ENCODE results near the gene IZUMO4.

The IZUMO4 gene

GRCh38 chr19:2112516-2113320 lies 16.0 kb downstream of the IZUMO4 start:
- Histone ChIP-seq H3K27ac (ENCODE audit: low read length) (no peak overlapping the region), H3K36me3 (ENCODE audit: control insufficient read depth in 2 of 2, insufficient read depth in 2 of 2, low read length in 2 of 2) (peaks cover 73 to 83% of the 10 kb centered on the region in 2 donors)

GRCh38 chr19:2113439-2114211 lies 16.9 kb downstream of the IZUMO4 start:
- Histone ChIP-seq H3K9me3 (ENCODE audit: control insufficient read depth in 2 of 2, low read length in 2 of 2) (no peaks in the 10 kb centered on the region), H3K27me3 (ENCODE audit: control insufficient read depth in 1 of 2, insufficient read depth in 2 of 2, low read length in 2 of 2) (no peaks in the 10 kb centered on the region), H3K4me1 (ENCODE audit: control insufficient read depth, insufficient read depth, low read length) (no peaks in the 10 kb centered on the region), H3K4me3 (ENCODE audit: low read length in 2 of 2) (no peak overlapping the region), H3K36me3 (ENCODE audit: control insufficient read depth in 2 of 2, insufficient read depth in 2 of 2, low read length in 2 of 2) (peaks cover 75 to 85% of the 10 kb centered on the region in 2 donors), H3K27ac (ENCODE audit: low read length) (no peak overlapping the region), H3K9ac (ENCODE audit: low read length in 2 of 2) (no peak overlapping the region)

More at GRCh38 chr19:2112516-2113320, 16.0 kb downstream of the IZUMO4 start:
- no peak overlapping the region for H3K9ac ChIP-seq (ENCODE audit: low read length in 2 of 2)
- H3K4me1 ChIP-seq (ENCODE audit: control insufficient read depth, insufficient read depth, low read length): no peaks in the 10 kb centered on the region
- H3K9me3 ChIP-seq (ENCODE audit: control insufficient read depth in 2 of 2, low read length in 2 of 2): no peaks in the 10 kb centered on the region
- H3K27me3 ChIP-seq (ENCODE audit: control insufficient read depth in 1 of 2, insufficient read depth in 2 of 2, low read length in 2 of 2): no peaks in the 10 kb centered on the region
- H3K4me3 ChIP-seq (ENCODE audit: low read length in 2 of 2): no peak overlapping the region

GRCh38 chr19:2114218-2114617 lies 17.5 kb downstream of the IZUMO4 start:
- Histone ChIP-seq H3K9ac (ENCODE audit: low read length in 2 of 2) (no peak overlapping the region), H3K36me3 (ENCODE audit: control insufficient read depth in 2 of 2, insufficient read depth in 2 of 2, low read length in 2 of 2) (peaks cover 70 to 83% of the 10 kb centered on the region in 2 donors), H3K4me1 (ENCODE audit: control insufficient read depth, insufficient read depth, low read length) (no peaks in the 10 kb centered on the region), H3K4me3 (ENCODE audit: low read length in 2 of 2) (no peak overlapping the region), H3K9me3 (ENCODE audit: control insufficient read depth in 2 of 2, low read length in 2 of 2) (no peaks in the 10 kb centered on the region), H3K27ac (ENCODE audit: low read length) (no peak overlapping the region), H3K27me3 (ENCODE audit: control insufficient read depth in 1 of 2, insufficient read depth in 2 of 2, low read length in 2 of 2) (no peaks in the 10 kb centered on the region)

GRCh38 chr19:2114821-2115220 lies 18.1 kb downstream of the IZUMO4 start:
- no peaks in the 10 kb centered on the region for H3K9me3 ChIP-seq (ENCODE audit: control insufficient read depth in 2 of 2, low read length in 2 of 2)
- H3K27me3 ChIP-seq (ENCODE audit: control insufficient read depth in 1 of 2, insufficient read depth in 2 of 2, low read length in 2 of 2): no peaks in the 10 kb centered on the region
- H3K27ac ChIP-seq (ENCODE audit: low read length): no peak overlapping the region
- H3K36me3 ChIP-seq (ENCODE audit: control insufficient read depth in 2 of 2, insufficient read depth in 2 of 2, low read length in 2 of 2): peaks cover 66 to 79% of the 10 kb centered on the region in 2 donors
- H3K9ac ChIP-seq (ENCODE audit: low read length in 2 of 2): no peak overlapping the region
- no peak overlapping the region for H3K4me3 ChIP-seq (ENCODE audit: low read length in 2 of 2)
- no peaks in the 10 kb centered on the region for H3K4me1 ChIP-seq (ENCODE audit: control insufficient read depth, insufficient read depth, low read length)

GRCh38 chr19:2115324-2115723 lies 18.6 kb downstream of the IZUMO4 start:
- Histone ChIP-seq H3K27ac (ENCODE audit: low read length) (no peak overlapping the region), H3K4me1 (ENCODE audit: control insufficient read depth, insufficient read depth, low read length) (no peaks in the 10 kb centered on the region), H3K9me3 (ENCODE audit: control insufficient read depth in 2 of 2, low read length in 2 of 2) (no peaks in the 10 kb centered on the region), H3K9ac (ENCODE audit: low read length in 2 of 2) (no peak overlapping the region), H3K36me3 (ENCODE audit: control insufficient read depth in 2 of 2, insufficient read depth in 2 of 2, low read length in 2 of 2) (peaks cover 63 to 78% of the 10 kb centered on the region in 2 donors), H3K4me3 (ENCODE audit: low read length in 2 of 2) (no peak overlapping the region), H3K27me3 (ENCODE audit: control insufficient read depth in 1 of 2, insufficient read depth in 2 of 2, low read length in 2 of 2) (no peaks in the 10 kb centered on the region)

GRCh38 chr19:2115911-2116426 lies 19.3 kb downstream of the IZUMO4 start:
- Histone ChIP-seq H3K36me3 (ENCODE audit: control insufficient read depth in 2 of 2, insufficient read depth in 2 of 2, low read length in 2 of 2) (peaks cover 70 to 79% of the 10 kb centered on the region in 2 donors), H3K4me3 (ENCODE audit: low read length in 2 of 2) (no peak overlapping the region), H3K27me3 (ENCODE audit: control insufficient read depth in 1 of 2, insufficient read depth in 2 of 2, low read length in 2 of 2) (no peaks in the 10 kb centered on the region), H3K4me1 (ENCODE audit: control insufficient read depth, insufficient read depth, low read length) (no peaks in the 10 kb centered on the region), H3K27ac (ENCODE audit: low read length) (no peak overlapping the region), H3K9me3 (ENCODE audit: control insufficient read depth in 2 of 2, low read length in 2 of 2) (no peaks in the 10 kb centered on the region), H3K9ac (ENCODE audit: low read length in 2 of 2) (no peak overlapping the region)

GRCh38 chr19:2116507-2116906 lies 19.8 kb downstream of the IZUMO4 start:
- H3K36me3 ChIP-seq (ENCODE audit: control insufficient read depth in 2 of 2, insufficient read depth in 2 of 2, low read length in 2 of 2): peaks cover 75 to 82% of the 10 kb centered on the region in 2 donors

GRCh38 chr19:2117215-2117960 lies 20.7 kb downstream of the IZUMO4 start:
- Histone ChIP-seq H3K27ac (ENCODE audit: low read length) (no peak overlapping the region), H3K4me1 (ENCODE audit: control insufficient read depth, insufficient read depth, low read length) (no peaks in the 10 kb centered on the region), H3K36me3 (ENCODE audit: control insufficient read depth in 2 of 2, insufficient read depth in 2 of 2, low read length in 2 of 2) (peaks cover 73% of the 10 kb centered on the region in 2 donors), H3K9ac (ENCODE audit: low read length in 2 of 2) (no peak overlapping the region), H3K9me3 (ENCODE audit: control insufficient read depth in 2 of 2, low read length in 2 of 2) (no peaks in the 10 kb centered on the region), H3K27me3 (ENCODE audit: control insufficient read depth in 1 of 2, insufficient read depth in 2 of 2, low read length in 2 of 2) (no peaks in the 10 kb centered on the region), H3K4me3 (ENCODE audit: low read length in 2 of 2) (no peak overlapping the region)

More at GRCh38 chr19:2116507-2116906, 19.8 kb downstream of the IZUMO4 start:
- no peaks in the 10 kb centered on the region for H3K27me3 ChIP-seq (ENCODE audit: control insufficient read depth in 1 of 2, insufficient read depth in 2 of 2, low read length in 2 of 2)
- H3K9ac ChIP-seq (ENCODE audit: low read length in 2 of 2): no peak overlapping the region
- no peaks in the 10 kb centered on the region for H3K4me1 ChIP-seq (ENCODE audit: control insufficient read depth, insufficient read depth, low read length)
- H3K9me3 ChIP-seq (ENCODE audit: control insufficient read depth in 2 of 2, low read length in 2 of 2): no peaks in the 10 kb centered on the region
- no peak overlapping the region for H3K4me3 ChIP-seq (ENCODE audit: low read length in 2 of 2)
- H3K27ac ChIP-seq (ENCODE audit: low read length): no peak overlapping the region

GRCh38 chr19:2118438-2118837 lies 21.7 kb downstream of the IZUMO4 start:
- H3K4me3 ChIP-seq (ENCODE audit: low read length in 2 of 2): no peak overlapping the region
- no peak overlapping the region for H3K27ac ChIP-seq (ENCODE audit: low read length)
- H3K9ac ChIP-seq (ENCODE audit: low read length in 2 of 2): no peak overlapping the region
- H3K4me1 ChIP-seq (ENCODE audit: control insufficient read depth, insufficient read depth, low read length): no peaks in the 10 kb centered on the region
- H3K27me3 ChIP-seq (ENCODE audit: control insufficient read depth in 1 of 2, insufficient read depth in 2 of 2, low read length in 2 of 2): no peaks in the 10 kb centered on the region
- no peaks in the 10 kb centered on the region for H3K9me3 ChIP-seq (ENCODE audit: control insufficient read depth in 2 of 2, low read length in 2 of 2)
- peaks cover 72 to 76% of the 10 kb centered on the region in 2 donors for H3K36me3 ChIP-seq (ENCODE audit: control insufficient read depth in 2 of 2, insufficient read depth in 2 of 2, low read length in 2 of 2)

All from stomach smooth muscle (tissue), 2 donors.